ENCODE results near the gene TTLL13.

- TF ChIP-seq POLR2A (IDR thresholded peaks at IDR 0.05; ENCODE audit: low read depth, low read length), result no peak
- TF ChIP-seq POLR2AphosphoS5 (IDR thresholded peaks at IDR 0.05; ENCODE audit: low read depth, low read length), result no peak
- TF ChIP-seq PAX5 (IDR thresholded peaks at IDR 0.05; ENCODE audit: insufficient read depth, low read length, severe bottlenecking), result no peak
- no peak for TF ChIP-seq POU2F2 (IDR thresholded peaks at IDR 0.05; ENCODE audit: low read depth, low read length)
These were observed 7.8 kb upstream of the TTLL13 start for GRCh38 chr15:90241343-90242192.

Data from GM12891 (cell line).